H1 (cell line): ENCODE data around the gene P2RY13. TPM values are rescaled to one million over a fixed set of nuclear protein-coding genes. Genes with fewer than 3 reads are reported as not detected.

Experiments used
- CBX5 ChIP-seq: fragments of 300-800, 300-1000 bp; sonication (generic); IDR thresholded peaks from 2 replicates; pipeline ENCODE4 v1.7.1; 2016; ENCODE audit warnings: antibody characterized with exemption, low read length, low read depth
- CEBPB ChIP-seq: IDR thresholded peaks from 2 replicates; pipeline ENCODE4 v1.6.1; 2012; ENCODE audit warnings: low read depth, low read length
- EGR1 ChIP-seq: IDR thresholded peaks from 2 replicates; pipeline ENCODE4 v1.6.1; 2011; ENCODE audit warnings: low read depth, low read length, borderline replicate concordance
- EP300 ChIP-seq, 2 experiments: IDR thresholded peaks; 1 replicate in 1 of 2; 2 replicates in 1 of 2; pipeline ENCODE4 v1.6.1; 2011 to 2012; ENCODE audit warnings: low read depth in 2 of 2, low read length in 2 of 2, mild to moderate bottlenecking in 2 of 2, borderline replicate concordance in 1 of 2, inconsistent platforms in 1 of 2, moderate library complexity in 1 of 2
- JUN ChIP-seq: IDR thresholded peaks from 2 replicates; pipeline ENCODE4 v1.6.1; 2011; ENCODE audit warnings: low read depth, mild to moderate bottlenecking, improper control_type of control experiment, low read length
- SAP30 ChIP-seq: fragments of 300-600 bp; sonication (generic); IDR thresholded peaks from 2 replicates; pipeline ENCODE4 v1.7.1; 2012; ENCODE audit warnings: low read length, moderate library complexity, mild to moderate bottlenecking, inconsistent platforms; ENCODE audit not compliant: insufficient read depth, insufficient replicate concordance
- SP2 ChIP-seq: IDR thresholded peaks from 2 replicates; pipeline ENCODE4 v1.6.1; 2012; ENCODE audit warnings: mild to moderate bottlenecking, low read length, inconsistent platforms
- polyA plus RNA-seq, 7 experiments: library from polyadenylated mRNA; depleted of rRNA in 3 of 7; stranded (reverse) in 5 of 7; unstranded in 2 of 7; fragments of >200 nt in 5 of 7; fragments of 200-250 nt in 2 of 7; gene quantifications; 1 replicate in 5 of 7; 2 replicates in 1 of 7; 4 replicates in 1 of 7; pipeline versions ENCODE4 v1.2.1 to v1.2.3, GENCODE V29; 2011 to 2013; ENCODE audit warnings: missing spikeins in 2 of 7, mixed read lengths in 2 of 7
- total RNA-seq: library from RNA; stranded (reverse); fragmentation: NEBNext Ultra II Directional; extraction: Animal tissue kit (Norgen Biotek cat#: 25700); gene quantifications from 2 replicates; pipeline ENCODE4 v1.2.1, GENCODE V29; 2021
- TF ChIP-seq, protein P1 (sequence below): fragments of 300-600 bp; sonication (generic); IDR thresholded peaks from 2 replicates; pipeline ENCODE4 v1.7.1; 2012; ENCODE audit warnings: low read length, moderate library complexity, mild to moderate bottlenecking, inconsistent platforms; ENCODE audit not compliant: insufficient replicate concordance

Gene P2RY13
- total and polyA plus RNA-seq, 2 of the 8 experiments (the other 6 are each of a cell fraction or from before 2014, with no cell fraction given), result not detected

DNA sequence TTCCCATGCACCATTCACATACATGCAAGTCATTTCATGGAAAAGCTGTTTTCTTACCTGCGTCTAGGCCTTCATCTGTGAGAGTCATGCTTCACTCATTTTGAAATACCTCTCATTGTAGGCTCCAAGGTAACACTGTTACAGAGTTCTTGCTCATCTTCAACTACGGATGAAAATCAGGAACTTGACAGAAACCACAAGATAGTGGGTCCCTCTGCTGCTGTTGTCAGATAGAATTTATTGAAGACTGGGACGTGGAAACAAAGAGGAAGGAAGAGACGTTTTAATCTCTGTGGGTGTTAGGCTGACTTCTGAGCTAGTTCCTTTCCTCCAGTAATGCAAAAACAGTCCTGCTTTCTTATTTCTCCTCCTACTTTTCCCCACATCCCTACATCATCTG, 51.1 kb downstream of the P2RY13 start, which contains the start of gene P2RY14 (continued):
- TF ChIP-seq, protein P1, sequence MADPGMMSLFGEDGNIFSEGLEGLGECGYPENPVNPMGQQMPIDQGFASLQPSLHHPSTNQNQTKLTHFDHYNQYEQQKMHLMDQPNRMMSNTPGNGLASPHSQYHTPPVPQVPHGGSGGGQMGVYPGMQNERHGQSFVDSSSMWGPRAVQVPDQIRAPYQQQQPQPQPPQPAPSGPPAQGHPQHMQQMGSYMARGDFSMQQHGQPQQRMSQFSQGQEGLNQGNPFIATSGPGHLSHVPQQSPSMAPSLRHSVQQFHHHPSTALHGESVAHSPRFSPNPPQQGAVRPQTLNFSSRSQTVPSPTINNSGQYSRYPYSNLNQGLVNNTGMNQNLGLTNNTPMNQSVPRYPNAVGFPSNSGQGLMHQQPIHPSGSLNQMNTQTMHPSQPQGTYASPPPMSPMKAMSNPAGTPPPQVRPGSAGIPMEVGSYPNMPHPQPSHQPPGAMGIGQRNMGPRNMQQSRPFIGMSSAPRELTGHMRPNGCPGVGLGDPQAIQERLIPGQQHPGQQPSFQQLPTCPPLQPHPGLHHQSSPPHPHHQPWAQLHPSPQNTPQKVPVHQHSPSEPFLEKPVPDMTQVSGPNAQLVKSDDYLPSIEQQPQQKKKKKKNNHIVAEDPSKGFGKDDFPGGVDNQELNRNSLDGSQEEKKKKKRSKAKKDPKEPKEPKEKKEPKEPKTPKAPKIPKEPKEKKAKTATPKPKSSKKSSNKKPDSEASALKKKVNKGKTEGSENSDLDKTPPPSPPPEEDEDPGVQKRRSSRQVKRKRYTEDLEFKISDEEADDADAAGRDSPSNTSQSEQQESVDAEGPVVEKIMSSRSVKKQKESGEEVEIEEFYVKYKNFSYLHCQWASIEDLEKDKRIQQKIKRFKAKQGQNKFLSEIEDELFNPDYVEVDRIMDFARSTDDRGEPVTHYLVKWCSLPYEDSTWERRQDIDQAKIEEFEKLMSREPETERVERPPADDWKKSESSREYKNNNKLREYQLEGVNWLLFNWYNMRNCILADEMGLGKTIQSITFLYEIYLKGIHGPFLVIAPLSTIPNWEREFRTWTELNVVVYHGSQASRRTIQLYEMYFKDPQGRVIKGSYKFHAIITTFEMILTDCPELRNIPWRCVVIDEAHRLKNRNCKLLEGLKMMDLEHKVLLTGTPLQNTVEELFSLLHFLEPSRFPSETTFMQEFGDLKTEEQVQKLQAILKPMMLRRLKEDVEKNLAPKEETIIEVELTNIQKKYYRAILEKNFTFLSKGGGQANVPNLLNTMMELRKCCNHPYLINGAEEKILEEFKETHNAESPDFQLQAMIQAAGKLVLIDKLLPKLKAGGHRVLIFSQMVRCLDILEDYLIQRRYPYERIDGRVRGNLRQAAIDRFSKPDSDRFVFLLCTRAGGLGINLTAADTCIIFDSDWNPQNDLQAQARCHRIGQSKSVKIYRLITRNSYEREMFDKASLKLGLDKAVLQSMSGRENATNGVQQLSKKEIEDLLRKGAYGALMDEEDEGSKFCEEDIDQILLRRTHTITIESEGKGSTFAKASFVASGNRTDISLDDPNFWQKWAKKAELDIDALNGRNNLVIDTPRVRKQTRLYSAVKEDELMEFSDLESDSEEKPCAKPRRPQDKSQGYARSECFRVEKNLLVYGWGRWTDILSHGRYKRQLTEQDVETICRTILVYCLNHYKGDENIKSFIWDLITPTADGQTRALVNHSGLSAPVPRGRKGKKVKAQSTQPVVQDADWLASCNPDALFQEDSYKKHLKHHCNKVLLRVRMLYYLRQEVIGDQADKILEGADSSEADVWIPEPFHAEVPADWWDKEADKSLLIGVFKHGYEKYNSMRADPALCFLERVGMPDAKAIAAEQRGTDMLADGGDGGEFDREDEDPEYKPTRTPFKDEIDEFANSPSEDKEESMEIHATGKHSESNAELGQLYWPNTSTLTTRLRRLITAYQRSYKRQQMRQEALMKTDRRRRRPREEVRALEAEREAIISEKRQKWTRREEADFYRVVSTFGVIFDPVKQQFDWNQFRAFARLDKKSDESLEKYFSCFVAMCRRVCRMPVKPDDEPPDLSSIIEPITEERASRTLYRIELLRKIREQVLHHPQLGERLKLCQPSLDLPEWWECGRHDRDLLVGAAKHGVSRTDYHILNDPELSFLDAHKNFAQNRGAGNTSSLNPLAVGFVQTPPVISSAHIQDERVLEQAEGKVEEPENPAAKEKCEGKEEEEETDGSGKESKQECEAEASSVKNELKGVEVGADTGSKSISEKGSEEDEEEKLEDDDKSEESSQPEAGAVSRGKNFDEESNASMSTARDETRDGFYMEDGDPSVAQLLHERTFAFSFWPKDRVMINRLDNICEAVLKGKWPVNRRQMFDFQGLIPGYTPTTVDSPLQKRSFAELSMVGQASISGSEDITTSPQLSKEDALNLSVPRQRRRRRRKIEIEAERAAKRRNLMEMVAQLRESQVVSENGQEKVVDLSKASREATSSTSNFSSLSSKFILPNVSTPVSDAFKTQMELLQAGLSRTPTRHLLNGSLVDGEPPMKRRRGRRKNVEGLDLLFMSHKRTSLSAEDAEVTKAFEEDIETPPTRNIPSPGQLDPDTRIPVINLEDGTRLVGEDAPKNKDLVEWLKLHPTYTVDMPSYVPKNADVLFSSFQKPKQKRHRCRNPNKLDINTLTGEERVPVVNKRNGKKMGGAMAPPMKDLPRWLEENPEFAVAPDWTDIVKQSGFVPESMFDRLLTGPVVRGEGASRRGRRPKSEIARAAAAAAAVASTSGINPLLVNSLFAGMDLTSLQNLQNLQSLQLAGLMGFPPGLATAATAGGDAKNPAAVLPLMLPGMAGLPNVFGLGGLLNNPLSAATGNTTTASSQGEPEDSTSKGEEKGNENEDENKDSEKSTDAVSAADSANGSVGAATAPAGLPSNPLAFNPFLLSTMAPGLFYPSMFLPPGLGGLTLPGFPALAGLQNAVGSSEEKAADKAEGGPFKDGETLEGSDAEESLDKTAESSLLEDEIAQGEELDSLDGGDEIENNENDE, result no peak
- no peak for TF ChIP-seq CBX5
- TF ChIP-seq EP300 (IDR thresholded peaks at IDR 0.05; ENCODE audit: borderline replicate concordance in 1 of 2, low read depth in 2 of 2, low read length in 2 of 2), result no peak
- no peak for TF ChIP-seq SAP30
- no peak for TF ChIP-seq CEBPB
- TF ChIP-seq SP2, result no peak
- no peak for TF ChIP-seq JUN
- no peak for TF ChIP-seq EGR1
